HEK293 (cell line): ENCODE data around the gene ZBTB44.

Experiments used
- CTCF ChIP-seq: fragments of 450-650 bp; formaldehyde crosslinking; IDR thresholded peaks from 2 replicates; pipeline ENCODE4 v1.5.1; 2016; ENCODE audit warnings: missing biosample characterization, missing genetic modification characterization
- REST ChIP-seq: fragments of 450-650 bp; formaldehyde crosslinking; IDR thresholded peaks from 2 replicates; pipeline ENCODE4 v1.5.1; 2016; ENCODE audit warnings: missing biosample characterization, missing genetic modification characterization
- SP2 ChIP-seq: fragments of 450-650 bp; formaldehyde crosslinking; IDR thresholded peaks from 2 replicates; pipeline ENCODE4 v1.5.1; 2016; ENCODE audit warnings: missing biosample characterization, missing genetic modification characterization
- SP3 ChIP-seq: fragments of 450-650 bp; formaldehyde crosslinking; IDR thresholded peaks from 2 replicates; pipeline ENCODE4 v1.5.1; 2016; ENCODE audit warnings: missing biosample characterization, missing genetic modification characterization
- TRIM28 ChIP-seq: IDR thresholded peaks from 2 replicates; pipeline ENCODE4 v1.6.1; 2011; ENCODE audit warnings: low read length, control low read depth, borderline replicate concordance
- YY1 ChIP-seq: fragments of 450-650 bp; formaldehyde crosslinking; IDR thresholded peaks from 2 replicates; pipeline ENCODE4 v1.5.1; 2018; ENCODE audit warnings: missing biosample characterization, missing genetic modification characterization
- ZBTB21 ChIP-seq: fragments of 450-650 bp; formaldehyde crosslinking; IDR thresholded peaks from 2 replicates; pipeline ENCODE4 v1.5.1; 2017; ENCODE audit warnings: missing biosample characterization, missing genetic modification characterization
- ZNF169 ChIP-seq: fragments of 450-650 bp; formaldehyde crosslinking; IDR thresholded peaks from 2 replicates; pipeline ENCODE4 v1.5.1; 2016; ENCODE audit warnings: missing biosample characterization, missing genetic modification characterization
- ZNF24 ChIP-seq: fragments of 450-650 bp; formaldehyde crosslinking; IDR thresholded peaks from 2 replicates; pipeline ENCODE4 v1.5.1; 2016; ENCODE audit warnings: missing biosample characterization, missing genetic modification characterization
- ZNF560 ChIP-seq: fragments of 450-650 bp; formaldehyde crosslinking; IDR thresholded peaks from 2 replicates; pipeline ENCODE4 v1.5.1; 2017; ENCODE audit warnings: missing biosample characterization, missing genetic modification characterization, borderline replicate concordance
- ZNF629 ChIP-seq: fragments of 450-650 bp; formaldehyde crosslinking; IDR thresholded peaks from 2 replicates; pipeline ENCODE4 v1.5.1; 2017; ENCODE audit warnings: missing biosample characterization, missing genetic modification characterization
- ZNF777 ChIP-seq: fragments of 450-650 bp; formaldehyde crosslinking; IDR thresholded peaks from 2 replicates; pipeline ENCODE4 v1.5.1; 2017; ENCODE audit warnings: missing biosample characterization, missing genetic modification characterization, borderline replicate concordance
- ZNF830 ChIP-seq: fragments of 450-650 bp; IDR thresholded peaks from 2 replicates; pipeline ENCODE4 v1.5.0; 2018; ENCODE audit warnings: missing biosample characterization, missing genetic modification characterization, low read depth, mild to moderate bottlenecking, moderate library complexity
- TF ChIP-seq, protein P1 (sequence below): fragments of 450-650 bp; formaldehyde crosslinking; IDR thresholded peaks from 2 replicates; pipeline ENCODE4 v1.5.1; 2017; ENCODE audit warnings: missing biosample characterization, missing genetic modification characterization

DNA sequence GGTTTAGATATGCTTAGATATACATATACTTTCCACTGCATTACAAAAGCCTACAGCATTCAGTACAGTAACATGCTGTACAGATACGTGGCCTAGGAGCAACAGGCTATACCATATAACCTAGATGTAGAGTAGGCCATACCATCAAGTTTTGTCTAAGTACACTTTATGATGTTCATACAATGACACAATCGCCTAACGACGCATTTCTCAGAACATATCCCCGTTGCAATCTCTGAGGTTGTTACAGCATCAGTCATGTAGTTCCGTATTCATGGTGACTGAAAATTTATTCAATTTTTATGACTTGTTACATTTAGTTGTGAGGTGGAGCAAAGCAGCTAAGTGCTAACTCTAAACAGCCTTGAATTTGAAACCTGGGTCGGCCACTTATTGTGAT, 6.7 kb downstream of the ZBTB44 start:
- TF ChIP-seq CTCF (tag by site-specific recombination), result no peak
- TF ChIP-seq ZNF830 (tag by site-specific recombination), result no peak
- TF ChIP-seq ZNF560 (tag by site-specific recombination), result no peak
- TF ChIP-seq ZNF777 (tag by site-specific recombination), result no peak
- no peak for TF ChIP-seq SP3 (tag by site-specific recombination)
- TF ChIP-seq REST (tag by site-specific recombination), result no peak
- no peak for TF ChIP-seq TRIM28
- no peak for TF ChIP-seq ZNF629
- TF ChIP-seq ZNF169, result no peak
- no peak for TF ChIP-seq ZBTB21 (tag by site-specific recombination)
- no peak for TF ChIP-seq YY1 (tag by site-specific recombination)
- TF ChIP-seq, protein P1, sequence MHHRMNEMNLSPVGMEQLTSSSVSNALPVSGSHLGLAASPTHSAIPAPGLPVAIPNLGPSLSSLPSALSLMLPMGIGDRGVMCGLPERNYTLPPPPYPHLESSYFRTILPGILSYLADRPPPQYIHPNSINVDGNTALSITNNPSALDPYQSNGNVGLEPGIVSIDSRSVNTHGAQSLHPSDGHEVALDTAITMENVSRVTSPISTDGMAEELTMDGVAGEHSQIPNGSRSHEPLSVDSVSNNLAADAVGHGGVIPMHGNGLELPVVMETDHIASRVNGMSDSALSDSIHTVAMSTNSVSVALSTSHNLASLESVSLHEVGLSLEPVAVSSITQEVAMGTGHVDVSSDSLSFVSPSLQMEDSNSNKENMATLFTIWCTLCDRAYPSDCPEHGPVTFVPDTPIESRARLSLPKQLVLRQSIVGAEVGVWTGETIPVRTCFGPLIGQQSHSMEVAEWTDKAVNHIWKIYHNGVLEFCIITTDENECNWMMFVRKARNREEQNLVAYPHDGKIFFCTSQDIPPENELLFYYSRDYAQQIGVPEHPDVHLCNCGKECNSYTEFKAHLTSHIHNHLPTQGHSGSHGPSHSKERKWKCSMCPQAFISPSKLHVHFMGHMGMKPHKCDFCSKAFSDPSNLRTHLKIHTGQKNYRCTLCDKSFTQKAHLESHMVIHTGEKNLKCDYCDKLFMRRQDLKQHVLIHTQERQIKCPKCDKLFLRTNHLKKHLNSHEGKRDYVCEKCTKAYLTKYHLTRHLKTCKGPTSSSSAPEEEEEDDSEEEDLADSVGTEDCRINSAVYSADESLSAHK (tag by site-specific recombination), result no peak
- TF ChIP-seq ZNF24 (tag by site-specific recombination), result no peak
- no peak for TF ChIP-seq SP2 (tag by site-specific recombination)
